Stimulated activated CD4-positive, alpha-beta T cell treated with anti-CD3 and anti-CD28 coated beads, Interleukin-1b, Interleukin-23, amount 100 ng/mL, for 4 hours (primary cell): ENCODE results near the gene ASB1.
"Not testable (repeated sequence)": the region's sequence is repeated elsewhere in the genome, so short reads cannot be mapped to it uniquely, and the experiment has no call there.

Experiments
- DNase-seq, 2 donors: peaks; one replicate each; pipeline ENCODE4 v3.0.0-alpha.2; 2020; ENCODE audit warnings: low read depth in 2 of 2

ASB1 gene

DNA sequence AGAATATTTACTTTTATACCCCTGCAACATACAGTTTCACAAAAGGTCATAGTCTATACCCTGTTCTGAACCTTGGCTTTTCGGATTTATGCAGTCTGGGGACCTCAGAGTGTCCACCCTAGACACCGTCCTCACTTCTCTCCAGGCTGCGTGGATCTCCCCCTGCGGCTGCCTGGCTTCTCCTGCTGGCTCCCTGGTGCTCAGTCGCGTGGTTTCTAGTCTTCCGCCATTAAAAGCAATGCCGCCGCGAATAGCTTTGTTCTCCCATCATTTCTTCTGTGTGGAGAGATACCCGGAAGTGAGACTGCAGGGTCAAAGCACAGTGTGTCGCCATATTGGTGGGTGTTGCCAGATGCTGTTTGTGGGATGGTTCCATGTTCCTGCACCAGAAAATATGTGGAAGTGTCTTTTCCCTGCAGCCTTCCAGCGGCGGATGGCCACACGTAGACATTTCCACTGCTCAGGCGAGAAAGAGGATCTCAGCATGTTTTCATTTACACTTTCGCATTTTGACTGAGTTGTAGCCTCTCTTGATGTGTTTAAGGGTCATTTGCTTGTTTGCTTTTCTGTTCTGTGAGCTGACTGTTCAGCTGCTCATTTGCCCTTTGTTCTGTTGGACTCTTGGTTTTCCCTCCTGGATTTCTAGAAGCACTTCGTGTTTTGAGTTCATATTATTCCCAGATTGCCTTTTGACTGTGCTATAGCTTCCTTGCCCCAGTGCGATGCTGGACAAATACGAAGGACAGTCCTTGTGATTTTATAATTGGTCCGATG is 22.9 kb upstream of the ASB1 start:
- no peak for DNase-seq

DNA sequence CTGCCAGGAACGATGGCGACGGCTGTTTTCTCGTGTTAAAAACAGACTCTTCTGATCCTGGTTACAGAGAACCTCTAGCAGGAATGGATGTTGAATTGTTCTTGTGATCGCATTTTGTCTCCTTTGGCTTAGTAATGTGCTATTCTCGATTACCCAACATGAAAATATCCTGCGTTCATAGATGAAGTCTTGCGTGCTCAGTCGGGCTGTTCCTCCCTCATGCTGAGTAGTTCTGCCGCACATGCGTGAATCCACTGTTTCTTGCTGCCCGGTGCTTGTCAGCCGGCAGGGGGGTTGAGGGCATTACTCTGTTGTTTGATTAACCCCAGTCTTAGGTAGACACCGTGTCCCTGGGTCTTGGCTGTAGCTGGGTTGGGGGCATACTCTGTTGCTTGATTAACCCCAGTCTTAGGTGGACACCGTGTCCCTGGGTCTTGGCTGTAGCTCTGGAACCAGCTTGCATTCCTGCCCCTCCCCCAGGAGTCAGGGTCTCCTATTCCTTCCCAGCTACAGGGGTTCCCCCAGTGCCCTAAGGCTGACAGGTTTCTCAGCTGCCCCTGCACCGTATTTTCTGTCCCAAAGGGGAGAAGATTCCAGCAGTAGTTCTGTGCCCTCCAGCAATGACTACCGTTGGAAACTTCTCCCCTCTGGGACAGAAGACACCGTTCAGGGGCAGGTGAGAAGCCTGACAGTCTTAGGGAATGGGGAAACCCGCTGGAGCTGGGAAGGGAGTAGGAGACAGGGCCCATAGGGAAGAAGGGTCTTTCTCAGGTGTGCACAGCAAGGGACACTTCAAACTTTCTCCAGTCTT is 22.1 kb upstream of the ASB1 start:
- no peak for DNase-seq

DNA sequence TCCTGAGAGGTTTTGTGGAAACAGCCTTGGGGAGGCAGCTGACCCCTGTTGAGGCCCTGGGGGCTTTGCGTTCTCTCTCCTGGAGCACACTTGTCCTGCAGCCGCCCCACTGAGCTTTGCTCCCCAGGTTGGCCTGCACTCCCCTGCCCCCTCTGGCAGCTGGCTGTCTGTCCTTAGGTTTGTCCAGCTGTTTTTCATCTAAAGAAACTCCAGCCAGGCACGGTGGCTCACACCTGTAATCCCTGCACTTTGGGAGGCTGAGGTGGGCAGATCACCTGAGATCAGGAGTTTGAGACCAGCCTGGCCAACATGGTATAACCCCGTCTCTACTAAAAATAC is 21.5 kb upstream of the ASB1 start:
- DNase-seq, result not testable (repeated sequence)

DNA sequence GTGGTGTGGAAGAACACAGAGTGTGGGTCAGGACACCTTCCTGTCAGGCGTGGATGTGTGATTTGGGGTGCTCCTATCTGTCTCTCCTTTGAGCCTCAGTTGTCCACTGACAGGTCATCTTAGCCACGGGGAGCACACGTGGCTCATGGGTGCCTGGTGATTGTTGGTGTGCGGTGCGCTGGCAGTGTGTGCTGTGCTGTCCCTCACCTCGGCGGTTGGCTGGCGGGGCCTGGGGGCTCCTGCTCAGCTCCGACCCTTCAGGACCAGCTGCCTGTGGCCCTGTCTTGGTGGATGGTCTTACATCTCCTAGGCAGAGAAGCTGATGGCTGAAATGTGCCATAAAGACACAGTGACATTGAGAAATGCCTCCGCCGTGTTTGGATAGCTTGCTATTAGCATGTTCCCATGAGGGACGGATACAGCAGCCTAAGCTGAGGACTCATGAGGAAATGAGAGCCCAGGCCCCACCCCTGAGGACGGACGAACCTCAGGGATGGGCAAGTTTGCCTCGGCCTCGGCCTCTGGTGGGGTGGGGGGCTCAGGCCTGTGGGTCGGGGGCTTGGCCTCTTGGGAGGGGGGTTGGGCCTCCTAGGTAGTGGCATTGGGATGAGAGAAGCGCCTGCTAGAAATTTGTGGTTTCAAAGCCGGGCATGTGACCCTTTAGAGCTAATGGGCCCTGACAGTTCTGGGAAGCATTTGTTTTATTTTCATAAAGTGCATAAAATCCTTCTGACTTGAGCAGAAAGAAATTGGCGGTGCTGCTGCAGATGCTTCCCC is 20.3 kb upstream of the ASB1 start:
- no peak for DNase-seq

DNA sequence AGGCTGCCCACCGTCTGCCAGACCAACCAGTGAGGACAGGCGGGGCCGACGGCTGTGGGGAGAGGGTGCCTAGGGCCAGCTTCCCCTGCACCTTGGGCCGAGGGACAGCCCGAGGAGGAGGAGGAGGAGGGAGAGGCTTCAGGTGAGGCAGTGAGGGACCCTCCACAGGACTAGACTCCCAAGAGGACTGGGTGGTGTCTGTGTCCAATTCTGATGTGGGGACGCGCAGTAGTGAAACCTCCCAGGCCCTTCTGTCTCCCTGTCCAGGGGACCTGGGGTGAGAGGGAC is 19.8 kb upstream of the ASB1 start:
- DNase-seq, result no peak

DNA sequence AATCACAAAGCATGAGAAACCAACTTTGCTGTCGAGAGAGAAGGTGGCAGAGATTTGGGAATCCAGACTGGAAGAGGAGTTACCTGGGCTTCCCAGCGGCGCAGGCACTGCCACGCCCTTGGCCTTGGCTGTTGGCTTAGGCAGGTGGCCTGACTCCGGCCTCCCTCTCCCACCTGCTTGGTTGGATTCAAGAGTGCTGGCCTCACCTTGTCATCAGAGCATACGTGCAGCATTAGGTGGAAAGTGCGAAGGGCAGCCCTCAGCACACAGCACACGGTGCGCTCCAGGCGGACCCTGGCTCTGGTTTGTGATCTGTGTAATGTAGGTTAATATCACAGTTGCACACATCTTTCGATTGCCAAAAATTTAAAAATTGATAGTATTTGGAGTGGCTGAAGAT is 19.2 kb upstream of the ASB1 start:
- DNase-seq, result no peak

DNA sequence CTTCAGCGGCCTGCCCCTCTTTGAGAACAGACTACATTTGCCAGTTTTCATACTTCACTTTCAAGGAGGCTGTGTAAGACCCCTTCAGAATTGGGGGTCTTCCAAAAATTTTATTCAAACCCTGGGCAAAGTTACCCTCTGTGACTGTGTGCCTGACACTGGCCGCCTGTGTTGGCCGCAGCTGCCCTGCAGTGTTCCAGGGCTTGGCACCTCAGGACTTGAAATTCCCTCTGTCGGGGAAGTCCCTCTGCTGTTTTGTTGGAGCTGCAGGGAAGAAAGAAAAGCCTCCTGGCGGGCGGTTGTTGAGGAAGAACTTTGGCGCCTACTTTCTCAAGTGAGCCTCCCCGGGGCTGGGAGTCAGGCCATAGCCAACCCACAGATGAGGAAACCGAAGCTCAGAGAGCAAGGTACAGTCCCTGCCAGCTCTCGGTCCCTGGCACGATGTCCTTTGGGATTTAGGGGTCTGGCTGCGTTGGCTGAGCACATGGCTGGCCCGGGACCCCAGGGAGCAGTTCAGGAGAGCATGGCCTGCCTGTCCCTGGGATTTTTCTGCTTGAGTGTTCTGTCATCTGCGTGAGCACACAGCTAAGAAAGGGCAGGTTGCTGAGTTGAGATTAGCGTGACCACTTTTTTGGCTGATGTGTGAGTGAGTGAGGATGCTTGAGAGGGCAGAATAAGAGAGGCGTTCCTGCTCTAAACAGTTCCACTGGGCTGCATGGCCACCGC is 17.9 kb upstream of the ASB1 start:
- no peak for DNase-seq

DNA sequence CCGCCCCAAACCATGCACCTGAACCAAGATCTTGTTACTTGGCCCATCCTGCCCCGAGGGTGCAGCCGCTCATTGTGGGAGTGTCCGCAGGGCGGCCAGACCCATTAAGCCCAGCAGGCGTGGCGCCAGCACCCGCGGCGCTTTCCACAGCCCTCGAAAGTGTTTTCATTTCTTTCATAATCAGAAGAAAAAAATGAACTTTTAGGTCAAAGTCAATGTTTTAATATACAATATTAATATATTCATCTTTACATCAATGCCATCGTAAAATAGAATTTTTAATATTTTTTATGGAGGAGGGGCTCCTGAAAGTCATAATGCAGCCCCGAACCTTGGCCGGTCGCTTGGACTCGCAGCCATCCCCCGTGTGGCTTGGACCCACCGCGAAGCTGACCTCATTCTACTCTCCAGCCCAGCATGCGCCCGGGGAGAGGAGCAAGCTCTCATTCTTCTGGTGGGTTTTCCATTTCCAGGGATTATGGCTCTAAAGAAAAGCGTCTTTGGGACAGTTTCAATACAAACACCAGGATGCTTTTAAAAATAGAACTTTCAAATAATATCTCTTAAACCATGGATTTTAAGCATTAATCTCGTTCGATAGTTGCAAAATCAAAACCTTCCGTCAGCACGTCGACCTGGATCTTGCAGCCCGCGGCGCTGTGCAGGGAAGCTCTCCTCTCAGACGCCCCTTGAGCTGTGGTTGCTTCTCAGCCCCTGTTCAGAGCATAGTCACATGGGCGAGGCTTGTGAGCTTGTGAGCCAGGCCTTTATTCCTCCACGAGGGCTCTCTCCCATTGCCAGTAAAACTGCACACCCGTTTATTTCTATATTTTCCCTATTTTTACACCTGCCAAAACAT is 17.2 kb upstream of the ASB1 start:
- DNase-seq, result no peak

DNA sequence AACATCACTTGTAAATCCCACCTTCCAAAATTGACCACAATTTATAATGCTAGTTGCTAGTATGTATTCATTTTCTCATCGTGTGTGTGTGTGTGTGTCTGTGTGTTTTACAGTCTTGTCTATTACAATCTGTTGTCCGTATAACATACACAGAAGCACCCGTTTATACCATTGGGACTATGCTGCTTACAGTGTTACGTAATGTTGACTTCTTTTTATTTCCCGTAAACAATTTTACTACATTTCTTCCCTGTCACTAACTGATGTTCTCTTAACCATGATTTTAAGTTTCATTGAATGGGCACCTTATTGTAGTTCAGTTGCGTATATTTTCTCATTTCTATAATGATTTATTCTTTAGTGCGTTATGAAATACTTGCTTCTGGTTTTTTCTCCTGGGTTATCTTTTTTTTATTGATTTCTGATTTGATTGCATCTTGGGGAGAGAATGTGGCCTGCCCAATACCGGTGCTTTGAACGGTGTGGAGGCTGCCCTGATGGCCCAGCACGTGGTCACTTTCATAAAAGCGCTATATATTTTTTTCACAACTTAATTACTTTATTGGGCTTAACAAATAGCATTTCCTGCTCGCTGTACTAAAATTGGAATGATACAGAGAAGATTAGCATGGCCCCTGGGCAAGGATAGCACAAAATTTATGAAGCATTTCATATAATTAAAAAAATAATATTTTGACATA is 14.5 kb upstream of the ASB1 start:
- DNase-seq, result no peak

DNA sequence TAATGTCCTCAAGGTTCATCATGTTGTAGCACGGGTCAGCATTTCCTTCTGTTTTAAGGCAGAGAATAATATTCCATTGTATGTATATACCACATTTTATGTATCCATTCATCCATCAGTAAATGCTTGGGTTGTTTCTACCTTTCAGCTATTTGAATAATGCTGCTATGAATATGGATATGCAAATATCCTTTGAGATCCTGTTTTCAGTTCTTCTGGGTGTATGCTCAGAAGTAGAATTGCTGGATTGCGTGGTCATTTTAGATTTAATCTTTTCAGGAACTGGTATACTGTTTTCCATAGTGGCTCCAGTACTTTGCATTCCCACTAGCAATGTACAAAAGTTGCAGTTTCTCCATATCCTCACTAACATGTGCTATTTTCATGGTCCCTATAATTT is 13.4 kb upstream of the ASB1 start:
- no peak for DNase-seq

DNA sequence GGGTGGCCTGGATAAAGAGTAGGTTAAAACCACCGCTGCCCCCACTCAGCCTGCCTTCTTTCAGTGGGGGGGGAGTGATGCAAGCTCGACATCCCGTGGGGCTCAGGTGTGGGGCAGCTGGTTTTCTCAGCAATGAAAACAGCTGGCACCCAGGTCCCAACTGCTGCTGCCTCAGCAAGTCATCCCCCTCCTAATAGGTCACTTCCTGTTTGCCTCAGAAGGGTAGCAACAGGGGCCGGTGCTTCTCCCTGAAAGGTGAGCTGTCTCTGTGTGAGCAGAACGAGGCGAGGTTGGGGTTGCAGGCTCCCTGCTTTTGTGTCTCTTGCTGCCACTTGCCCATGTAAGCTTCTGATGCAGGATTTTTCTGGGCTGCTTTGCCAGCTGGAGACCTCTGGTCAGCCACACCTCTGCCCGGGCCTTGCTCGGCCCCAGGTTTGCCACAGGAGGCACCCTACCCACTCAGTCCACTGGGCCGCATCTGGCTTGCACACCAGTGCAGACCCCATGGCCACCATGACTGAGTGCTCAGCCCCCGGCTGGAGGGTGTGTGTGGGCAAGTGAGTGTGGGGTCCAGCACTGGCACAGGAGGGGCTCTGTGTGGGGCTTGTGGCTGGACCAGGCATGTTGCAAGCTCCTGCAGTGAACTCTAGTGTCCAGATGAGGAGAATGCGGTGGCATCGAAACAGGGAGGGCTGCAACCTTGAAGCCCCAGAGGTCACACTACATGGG is 11.5 kb upstream of the ASB1 start:
- no peak for DNase-seq

DNA sequence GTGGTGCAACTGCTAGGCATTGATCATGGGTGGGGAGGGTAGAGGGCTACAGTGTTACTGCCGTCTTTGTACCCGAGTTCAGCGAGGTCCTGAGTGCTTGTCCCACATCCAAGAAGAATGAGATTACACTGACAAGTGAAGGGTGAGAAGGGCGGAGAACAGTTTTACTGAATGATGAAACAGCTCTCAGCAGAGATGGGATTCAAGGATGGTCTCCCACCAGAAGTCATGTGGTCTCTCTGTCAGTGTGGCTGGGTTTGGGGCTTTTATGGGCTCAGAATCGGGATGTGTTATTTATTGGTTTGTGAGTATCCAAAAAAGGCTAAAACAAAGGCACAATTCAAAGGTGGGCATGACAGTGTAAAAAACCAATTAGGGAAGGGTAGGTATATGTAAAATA is 10.8 kb upstream of the ASB1 start:
- no peak for DNase-seq

DNA sequence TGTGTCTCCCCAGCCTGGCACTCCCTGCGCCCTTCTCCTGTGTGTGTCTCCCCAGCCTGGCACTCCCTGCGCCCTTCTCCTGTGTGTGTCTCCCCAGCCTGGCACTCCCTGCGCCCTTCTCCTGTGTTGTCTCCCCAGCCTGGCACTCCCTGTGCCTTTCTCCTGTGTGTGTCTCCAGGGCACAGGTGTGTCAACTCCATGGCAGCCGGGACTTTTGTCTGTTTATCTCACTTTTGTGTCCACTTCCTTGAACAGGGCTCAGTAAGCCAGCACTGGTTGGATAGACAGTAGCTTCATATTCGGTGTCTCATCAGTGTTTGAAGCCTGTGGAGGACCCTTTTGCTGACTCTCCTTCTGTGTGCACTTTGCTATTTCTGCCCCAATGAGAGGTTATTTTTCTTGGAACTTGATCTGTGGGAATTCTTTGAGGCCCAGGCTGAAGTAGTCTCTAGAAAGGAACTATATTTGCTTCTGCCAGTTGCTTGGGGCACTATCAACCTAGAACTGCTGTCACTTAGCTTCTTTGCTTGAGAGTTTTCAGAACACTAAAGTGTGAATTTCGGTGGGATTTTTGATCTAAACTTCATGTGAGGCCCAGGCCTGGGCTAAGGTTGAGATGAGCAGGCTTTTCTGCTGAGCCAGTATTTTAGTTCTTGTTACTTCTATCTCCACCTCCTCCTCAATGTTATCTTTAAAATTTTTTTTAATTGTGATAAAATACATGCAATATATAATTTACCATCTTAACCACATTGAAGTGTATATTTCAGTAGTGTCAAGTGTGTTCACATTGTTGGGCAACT is 8.3 kb upstream of the ASB1 start:
- DNase-seq, result no peak

DNA sequence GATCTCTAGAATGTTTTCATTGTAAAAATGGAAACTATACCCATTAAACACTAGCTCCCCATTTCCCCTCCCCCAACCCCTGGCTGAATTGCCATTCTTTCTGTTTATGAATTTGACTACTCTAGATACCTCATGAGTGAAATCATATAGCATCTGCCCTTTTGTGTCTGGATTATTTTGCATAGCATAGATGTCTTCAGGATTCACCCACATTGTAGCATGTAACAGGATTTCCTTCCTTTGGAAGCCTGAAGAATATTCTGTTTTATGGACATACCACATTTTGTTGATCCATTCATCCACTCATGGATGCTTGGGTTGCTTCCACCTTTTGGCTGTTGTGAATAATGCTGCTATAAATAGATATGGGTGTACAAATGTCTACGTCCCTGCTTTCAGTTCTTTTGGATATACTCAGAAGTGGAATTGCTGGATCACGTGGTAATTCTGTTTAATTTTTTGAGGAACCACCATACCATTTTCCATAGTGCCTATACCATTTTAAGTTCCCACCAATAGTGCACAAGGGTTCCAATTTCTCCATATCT is 7.7 kb upstream of the ASB1 start:
- DNase-seq, result no peak

DNA sequence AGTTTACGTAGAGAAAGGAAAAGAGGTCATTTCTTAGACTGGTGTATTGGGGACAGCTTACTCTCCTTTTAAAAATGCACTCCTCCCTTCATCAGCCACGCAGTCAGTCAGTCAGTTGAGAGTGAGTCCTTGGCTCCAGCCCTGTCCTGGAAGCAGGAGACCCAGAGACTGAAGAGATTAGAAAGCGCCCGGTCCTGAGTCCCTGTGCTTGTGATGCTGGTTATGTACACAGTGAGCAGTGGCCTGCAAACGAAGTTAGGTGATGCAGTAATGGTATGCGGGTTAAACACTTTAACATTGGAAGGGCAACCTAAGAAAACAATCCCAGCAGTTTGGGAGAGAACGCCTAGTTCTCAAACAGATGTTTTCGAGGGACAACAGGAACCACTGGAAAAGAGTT is 6.3 kb upstream of the ASB1 start:
- DNase-seq, result no peak

DNA sequence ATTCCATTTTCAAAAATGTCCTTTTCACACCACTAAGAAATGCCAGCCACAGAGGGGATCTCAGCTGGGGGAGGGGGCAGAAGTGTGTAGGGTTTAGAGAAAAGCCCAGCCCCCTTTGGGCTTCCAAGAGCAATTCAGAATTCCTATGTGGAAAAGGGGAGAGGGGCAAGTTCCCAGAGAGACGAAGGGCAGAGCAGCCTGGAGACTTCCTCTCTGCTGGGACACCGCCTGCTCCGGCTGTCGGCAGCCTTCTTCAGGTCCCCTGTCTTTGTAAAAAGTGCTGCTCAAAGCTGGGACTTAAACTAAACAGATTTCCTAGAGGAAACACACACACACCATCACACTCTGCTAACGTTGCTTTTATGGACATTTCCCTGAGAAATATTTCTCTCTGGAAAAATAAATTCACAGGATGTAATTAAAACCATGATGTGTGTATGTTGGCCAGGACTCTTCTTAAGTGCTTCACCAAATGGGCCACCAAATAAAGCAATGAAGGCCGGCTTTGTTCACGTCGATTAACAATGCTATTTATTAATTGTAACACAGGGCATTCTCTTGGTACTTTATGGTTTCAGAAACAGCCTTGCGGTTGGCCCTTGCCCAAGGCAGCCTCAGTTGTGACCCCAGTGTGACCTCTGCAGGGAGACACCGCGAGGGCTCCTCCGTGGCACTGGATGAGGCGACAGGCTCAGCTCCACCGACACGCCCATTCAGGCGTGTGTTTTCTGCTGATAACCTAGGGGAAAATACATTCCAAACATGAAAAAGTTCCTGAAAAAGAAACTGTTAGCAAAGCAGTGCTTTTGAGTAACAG is 5.6 kb upstream of the ASB1 start:
- DNase-seq, result no peak

DNA sequence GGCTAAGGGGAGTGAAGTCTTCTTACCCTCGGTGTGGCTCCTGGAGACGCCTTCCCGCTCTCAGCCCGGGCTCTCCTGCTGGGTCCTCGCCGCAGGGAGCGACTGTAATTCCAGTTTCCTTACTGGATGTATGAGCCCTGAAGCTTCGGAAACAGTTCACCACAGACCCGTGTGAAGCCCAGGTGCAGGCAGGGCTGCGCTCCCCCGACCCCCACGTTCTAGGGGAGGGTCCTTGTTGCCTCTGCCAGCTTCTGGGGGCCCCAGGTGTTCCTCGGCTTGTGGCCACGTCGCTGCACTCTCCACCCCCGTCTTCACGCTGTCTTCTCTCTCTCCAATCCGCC is 5.1 kb upstream of the ASB1 start:
- no peak for DNase-seq

DNA sequence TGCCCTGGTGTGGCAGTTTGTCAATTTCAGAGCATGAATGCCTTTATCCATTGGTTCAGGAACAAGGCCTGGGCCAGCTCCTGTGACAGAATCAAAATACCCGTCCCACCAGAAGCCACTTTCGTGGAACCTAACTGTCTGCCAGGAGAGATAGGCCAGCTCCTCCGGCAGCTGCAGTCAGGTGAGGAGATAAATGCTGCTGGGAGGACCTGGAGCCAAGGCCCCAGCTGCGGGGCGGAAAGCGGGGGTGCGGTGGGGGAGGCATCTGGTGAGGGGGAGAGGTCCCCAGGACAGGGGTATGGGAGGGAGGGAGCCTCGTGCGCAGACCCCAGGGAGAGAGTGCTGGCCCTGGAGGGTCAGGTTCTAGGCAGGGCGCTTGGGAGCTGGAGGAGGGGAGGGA is 4.4 kb upstream of the ASB1 start:
- no peak for DNase-seq
